HepG2 (cell line): ENCODE data around the gene ACSS1. TPM values are rescaled to one million over a fixed set of nuclear protein-coding genes. Genes with fewer than 3 reads are reported as not detected.
A peak's percentile ranks its signal among the peaks of the same experiment; 100 is the strongest.

ENCODE experiments used
- CEBPB ChIP-seq: IDR thresholded peaks from 2 replicates; pipeline ENCODE4 v1.6.1; 2011; ENCODE audit warnings: low read depth, low read length, improper control_type of control experiment, borderline replicate concordance
- HOXA5 ChIP-seq: sonication (generic); formaldehyde crosslinking; IDR thresholded peaks from 2 replicates; pipeline ENCODE4 v1.4.0; 2020; ENCODE audit warnings: missing genetic modification reagents
- JUN ChIP-seq: sonication (generic); formaldehyde crosslinking; IDR thresholded peaks from 2 replicates; pipeline ENCODE4 v1.4.0; 2020; ENCODE audit warnings: mild to moderate bottlenecking, missing genetic modification reagents
- KLF11 ChIP-seq: IDR thresholded peaks from 2 replicates; pipeline ENCODE4 v1.6.1; 2016; ENCODE audit warnings: missing compliant biosample characterization
- MAF1 ChIP-seq: sonication (generic); formaldehyde crosslinking; IDR thresholded peaks from 2 replicates; pipeline ENCODE4 v1.5.0; 2020; ENCODE audit warnings: missing genetic modification reagents, borderline replicate concordance
- NCOA5 ChIP-seq: sonication (generic); formaldehyde crosslinking; IDR thresholded peaks from 2 replicates; pipeline ENCODE4 v1.4.0; 2020; ENCODE audit warnings: missing genetic modification reagents
- PHF20 ChIP-seq: sonication (generic); formaldehyde crosslinking; IDR thresholded peaks from 2 replicates; pipeline ENCODE4 v1.5.0; 2020; ENCODE audit warnings: mild to moderate bottlenecking, missing genetic modification reagents
- POLR2AphosphoS2 ChIP-seq: IDR thresholded peaks from 2 replicates; pipeline ENCODE4 v1.6.1; 2011; ENCODE audit warnings: low read depth, low read length, improper control_type of control experiment
- SRSF4 ChIP-seq: fragments of 200-400 bp; formaldehyde crosslinking; IDR thresholded peaks from one replicate; pipeline ENCODE4 v1.6.1; 2018; ENCODE audit warnings: mild to moderate bottlenecking, low read depth, low read length, moderate library complexity; ENCODE audit not compliant: poor library complexity, severe bottlenecking
- ZBTB21 ChIP-seq: sonication (generic); formaldehyde crosslinking; IDR thresholded peaks from 2 replicates; pipeline ENCODE4 v1.4.0; 2020; ENCODE audit warnings: missing genetic modification reagents
- ZBTB46 ChIP-seq: sonication (generic); formaldehyde crosslinking; IDR thresholded peaks from 2 replicates; pipeline ENCODE4 v1.4.0; 2020; ENCODE audit warnings: mild to moderate bottlenecking, missing genetic modification reagents, borderline replicate concordance
- ZNF235 ChIP-seq: sonication (generic); formaldehyde crosslinking; IDR thresholded peaks from 2 replicates; pipeline ENCODE4 v1.8.1; 2023; ENCODE audit warnings: mild to moderate bottlenecking, missing genetic modification reagents, borderline replicate concordance
- ZNF24 ChIP-seq: fragments of 450-650 bp; IDR thresholded peaks from 2 replicates; pipeline ENCODE4 v1.6.1; 2017; ENCODE audit warnings: antibody characterized with exemption, mild to moderate bottlenecking
- ZNF281 ChIP-seq: sonication (generic); formaldehyde crosslinking; IDR thresholded peaks from 2 replicates; pipeline ENCODE4 v1.4.0; 2020; ENCODE audit warnings: missing genetic modification reagents, borderline replicate concordance
- ZNF639 ChIP-seq: conservative IDR thresholded peaks from 2 replicates; pipeline ENCODE4 v1.6.1; 2018; ENCODE audit warnings: missing genetic modification reagents
- ZSCAN12 ChIP-seq: sonication (generic); formaldehyde crosslinking; IDR thresholded peaks from 2 replicates; pipeline ENCODE4 v1.9.0; 2021; ENCODE audit warnings: mild to moderate bottlenecking, missing genetic modification reagents
- polyA plus RNA-seq, 8 experiments: library from polyadenylated mRNA; depleted of rRNA in 3 of 8; stranded (reverse) in 7 of 8; unstranded in 1 of 8; fragments of >200 nt; fragmentation: Illumina TruSeq in 4 of 8; extraction: Trizol in 4 of 8; gene quantifications; 2 replicates each; pipeline versions ENCODE4 v1.2.1 to v1.2.3, GENCODE V29; 2011 to 2016; ENCODE audit warnings: low read depth in 4 of 8, missing spikeins in 1 of 8, mixed read lengths in 1 of 8; ENCODE audit not compliant: insufficient read depth in 1 of 8
- total RNA-seq, 5 experiments: library from RNA; depleted of rRNA; stranded (reverse); fragments of >200 nt; fragmentation: Illumina TruSeq; extraction: Trizol; gene quantifications; 2 replicates each; pipeline ENCODE4 v1.2.3, GENCODE V29; 2016; ENCODE audit warnings: low read depth in 1 of 5
- TF ChIP-seq, protein P1 (sequence below): sonication (generic); formaldehyde crosslinking; IDR thresholded peaks from 2 replicates; pipeline ENCODE4 v1.4.0; 2020; ENCODE audit warnings: low read depth, mild to moderate bottlenecking, missing genetic modification reagents
- TF ChIP-seq, protein P2 (sequence below): sonication (generic); formaldehyde crosslinking; IDR thresholded peaks from 2 replicates; pipeline ENCODE4 v1.4.0; 2020; ENCODE audit warnings: missing genetic modification reagents; ENCODE audit errors: not compliant biosample characterization

The ACSS1 gene
- total and polyA plus RNA-seq, 2 of the 13 experiments (the other 11 are each of a cell fraction or from before 2014, with no cell fraction given): 15.2 to 41.6 TPM

DNA sequence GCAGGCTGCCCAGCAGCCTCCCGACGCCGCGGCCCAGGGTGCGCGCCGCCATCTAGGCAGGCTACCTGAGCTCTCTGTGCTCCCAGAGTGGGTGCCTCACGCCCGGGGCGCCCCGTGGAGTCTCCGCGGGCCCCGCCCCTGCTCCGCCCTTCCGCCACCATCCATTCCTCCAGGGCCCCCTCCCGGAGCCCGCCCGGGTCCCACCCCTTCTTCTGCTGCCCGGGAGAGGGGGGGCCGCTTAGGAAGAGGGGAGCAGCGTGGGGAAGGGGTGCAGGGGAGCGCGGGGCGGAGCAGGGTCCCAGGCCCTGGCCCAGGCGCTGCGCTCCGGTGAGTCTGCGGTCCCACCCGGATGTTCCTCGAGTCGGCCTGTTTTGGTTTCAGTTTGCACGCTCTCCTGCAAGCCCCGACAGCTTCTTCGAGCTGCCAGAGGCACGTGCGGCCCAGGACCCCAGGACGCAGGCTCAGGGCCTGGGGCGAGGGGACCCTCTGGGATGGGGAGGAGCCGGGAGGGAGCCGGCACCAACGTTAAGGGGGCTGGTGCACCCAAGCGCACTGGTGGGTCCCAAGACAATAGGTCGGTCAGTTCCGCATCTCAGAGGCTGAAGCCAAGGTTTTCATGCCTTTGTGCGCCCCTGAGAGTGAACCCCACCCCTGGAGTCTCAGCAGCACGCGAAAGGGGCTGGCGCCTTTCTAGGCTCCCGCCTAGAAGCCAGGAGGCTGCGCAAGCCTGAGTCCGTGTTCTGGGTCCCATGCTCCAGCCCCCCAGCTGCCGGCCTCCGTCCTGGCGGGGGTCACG lies at the start of gene ACSS1 (continued):
- TF ChIP-seq ZNF281 (CRISPR knock-in tag) (0 out of 2 replicates have a peak, but pooled peaks have one; percentile 28), KLF11 (CRISPR knock-in tag) (no peak), ZNF639 (0 out of 2 replicates have a peak, but pooled peaks have one; percentile 22), NCOA5 (CRISPR knock-in tag) (no peak), ZNF24 (no peak), ZNF235 (CRISPR knock-in tag) (peak; percentile 42; the same call in 1 of the 2 replicates), MAF1 (CRISPR knock-in tag) (0 out of 2 replicates have a peak, but pooled peaks have one; percentile 72), JUN (CRISPR knock-in tag) (0 out of 2 replicates have a peak, but pooled peaks have one; percentile 52), POLR2AphosphoS2 (no peak), CEBPB (no peak), ZSCAN12 (CRISPR knock-in tag) (0 out of 2 replicates have a peak, but pooled peaks have one; percentile 63), SRSF4 (no peak), ZBTB46 (0 out of 2 replicates have a peak, but pooled peaks have one; percentile 35), PHF20 (CRISPR knock-in tag) (no peak), ZBTB21 (CRISPR knock-in tag) (no peak), HOXA5 (CRISPR knock-in tag) (peak; percentile 80; the same call in 1 of the 2 replicates)
- TF ChIP-seq, protein P1, sequence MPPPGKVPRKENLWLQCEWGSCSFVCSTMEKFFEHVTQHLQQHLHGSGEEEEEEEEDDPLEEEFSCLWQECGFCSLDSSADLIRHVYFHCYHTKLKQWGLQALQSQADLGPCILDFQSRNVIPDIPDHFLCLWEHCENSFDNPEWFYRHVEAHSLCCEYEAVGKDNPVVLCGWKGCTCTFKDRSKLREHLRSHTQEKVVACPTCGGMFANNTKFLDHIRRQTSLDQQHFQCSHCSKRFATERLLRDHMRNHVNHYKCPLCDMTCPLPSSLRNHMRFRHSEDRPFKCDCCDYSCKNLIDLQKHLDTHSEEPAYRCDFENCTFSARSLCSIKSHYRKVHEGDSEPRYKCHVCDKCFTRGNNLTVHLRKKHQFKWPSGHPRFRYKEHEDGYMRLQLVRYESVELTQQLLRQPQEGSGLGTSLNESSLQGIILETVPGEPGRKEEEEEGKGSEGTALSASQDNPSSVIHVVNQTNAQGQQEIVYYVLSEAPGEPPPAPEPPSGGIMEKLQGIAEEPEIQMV (CRISPR knock-in tag): peak; percentile 66; the same call in 1 of the 2 replicates
- TF ChIP-seq, protein P2, sequence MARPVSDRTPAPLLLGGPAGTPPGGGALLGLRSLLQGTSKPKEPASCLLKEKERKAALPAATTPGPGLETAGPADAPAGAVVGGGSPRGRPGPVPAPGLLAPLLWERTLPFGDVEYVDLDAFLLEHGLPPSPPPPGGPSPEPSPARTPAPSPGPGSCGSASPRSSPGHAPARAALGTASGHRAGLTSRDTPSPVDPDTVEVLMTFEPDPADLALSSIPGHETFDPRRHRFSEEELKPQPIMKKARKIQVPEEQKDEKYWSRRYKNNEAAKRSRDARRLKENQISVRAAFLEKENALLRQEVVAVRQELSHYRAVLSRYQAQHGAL (CRISPR knock-in tag): no peak
